Activated CD8-positive, alpha-beta T cell treated with anti-CD3 and anti-CD28 coated beads, Interleukin-2, amount 10 ng/mL, durations not matched to agents 7 days and 5 days (primary cell): ENCODE data around the gene AGBL4. TPM values are rescaled to one million over a fixed set of nuclear protein-coding genes. Genes with fewer than 3 reads are reported as not detected.

Experiments used
- ATAC-seq: fragments of 150-1000 bp; cut with Tn5 transposase; one replicate; pipeline ENCODE4 v1.10.0; 2021; ENCODE audit warnings: moderate library complexity
- CTCF ChIA-PET: fragments of 350-600 bp; sonication (Branson Sonifier 250); formaldehyde crosslinking; loops from one replicate; lab custom pipeline; 2021; ENCODE audit warnings: antibody characterized with exemption; lab: Charles Lee
- POLR2A ChIA-PET: fragments of 350-600 bp; sonication (Branson Sonifier 250); formaldehyde crosslinking; loops from one replicate; lab custom pipeline; 2021; ENCODE audit warnings: antibody characterized with exemption; lab: Charles Lee
- DNase-seq: peaks from one replicate; pipeline ENCODE4 v3.0.0-alpha.2; 2020
- H3K27ac Mint-ChIP-seq: one replicate; pipeline ENCODE4 v1.8.0; 2021; ENCODE audit warnings: mild to moderate bottlenecking, mixed read lengths
- H3K27me3 Mint-ChIP-seq: one replicate; pipeline ENCODE4 v1.8.0; 2021; ENCODE audit warnings: low read depth, mixed read lengths
- H3K36me3 Mint-ChIP-seq: one replicate; pipeline ENCODE4 v1.8.0; 2021; ENCODE audit warnings: low read depth, mixed read lengths
- H3K4me1 Mint-ChIP-seq: one replicate; pipeline ENCODE4 v1.8.0; 2021; ENCODE audit warnings: low read depth, mixed read lengths
- H3K4me3 Mint-ChIP-seq: one replicate; pipeline ENCODE4 v1.8.0; 2021; ENCODE audit warnings: mild to moderate bottlenecking, mixed read lengths
- H3K9me3 Mint-ChIP-seq: one replicate; pipeline ENCODE4 v1.8.0; 2022; ENCODE audit warnings: mixed read lengths; ENCODE audit not compliant: insufficient read depth
- total RNA-seq, 2 experiments: library from RNA; stranded (reverse); gene quantifications; one replicate each; pipeline ENCODE4 v1.2.3, GENCODE V29; 2021

AGBL4 gene
- total RNA-seq, 2 experiments from 2014 or later, result not detected

GRCh38 chr1:48676376-48676775, 1347.4 kb downstream of the AGBL4 start:
- ATAC-seq (no peak), DNase-seq (no peak)
- Mint-ChIP-seq H3K4me1 (no peaks in the 10 kb centered on the region), H3K4me3 (no peak overlapping the region), H3K27ac (no peak overlapping the region), H3K36me3 (no peaks in the 10 kb centered on the region), H3K9me3 (no peaks in the 10 kb centered on the region), H3K27me3 (peaks cover 8% of the 10 kb centered on the region)
- POLR2A ChIA-PET, result no interaction called here
- CTCF ChIA-PET, result interaction anchor here (1.0 to 3.4 kb wide), 9 partner anchors 8 to 194 kb away, joined by 3 to 53 read pairs (median 6); no protein-coding TSS in a partner anchor

- ATAC-seq (no peak), DNase-seq (no peak)
- Mint-ChIP-seq H3K9me3 (no peaks in the 10 kb centered on the region), H3K4me1 (no peaks in the 10 kb centered on the region), H3K4me3 (no peak overlapping the region), H3K27me3 (peaks cover 8% of the 10 kb centered on the region), H3K27ac (no peak overlapping the region), H3K36me3 (no peaks in the 10 kb centered on the region)
- ChIA-PET POLR2A (no interaction called here), CTCF (interaction anchor here (1.0 to 1.8 kb wide), 2 partner anchors 21 to 22 kb away, joined by 3 to 6 read pairs; no protein-coding TSS in a partner anchor)
These were observed 1348.5 kb downstream of the AGBL4 start for GRCh38 chr1:48675251-48675650.

- no peak overlapping the region for H3K27ac Mint-ChIP-seq
- H3K36me3 Mint-ChIP-seq, result no peaks in the 10 kb centered on the region
- H3K4me1 Mint-ChIP-seq, result no peaks in the 10 kb centered on the region
- H3K9me3 Mint-ChIP-seq, result no peaks in the 10 kb centered on the region
- ChIA-PET POLR2A (no interaction called here), CTCF (interaction anchor here (1.6 kb wide), 1 partner anchor 143 kb away, joined by 7 read pairs; no protein-coding TSS in a partner anchor)
- no peak overlapping the region for H3K4me3 Mint-ChIP-seq
- ATAC-seq (no peak), DNase-seq (no peak)
- H3K27me3 Mint-ChIP-seq, result peaks cover 8% of the 10 kb centered on the region
These were observed 1349.1 kb downstream of the AGBL4 start for GRCh38 chr1:48674641-48675040.

DNA sequence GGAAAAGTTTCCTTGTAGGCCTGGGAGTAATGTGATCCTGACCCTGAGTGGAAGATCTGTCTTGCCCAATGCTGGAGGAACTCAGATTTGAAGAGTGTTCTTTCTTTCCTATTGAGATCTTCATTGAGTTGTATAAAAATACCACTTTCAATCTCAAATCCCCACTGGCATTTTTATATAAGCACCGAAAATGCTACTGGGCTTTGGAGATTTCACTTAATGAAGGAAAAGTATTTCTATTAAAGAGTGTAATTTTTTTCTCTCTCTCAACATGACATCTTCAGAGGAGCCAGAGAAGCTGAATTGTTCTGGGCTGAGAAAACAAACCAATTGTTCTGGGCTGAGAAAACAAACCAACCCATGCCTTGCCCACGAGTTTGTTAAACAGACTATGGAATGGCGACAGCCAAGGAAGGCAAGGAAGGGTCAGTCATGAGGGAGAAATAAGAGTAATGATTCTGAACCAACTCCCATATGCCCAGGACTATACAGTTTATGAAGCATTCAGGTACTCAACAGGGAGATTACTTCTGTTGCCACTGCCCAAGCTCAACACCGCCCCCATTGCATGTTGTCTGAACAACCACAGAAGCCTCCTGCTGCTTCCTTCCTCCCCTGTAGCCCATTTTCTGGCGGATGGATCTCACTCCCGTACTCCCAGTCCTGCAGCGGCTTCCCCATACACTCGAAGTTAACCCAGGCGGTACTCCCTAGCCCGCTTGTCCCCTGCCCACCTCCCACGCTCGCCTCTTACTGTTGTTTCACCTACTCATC, 1350.2 kb downstream of the AGBL4 start:
- H3K36me3 Mint-ChIP-seq, result no peaks in the 10 kb centered on the region
- CTCF ChIA-PET, result interaction anchor here (1.6 kb wide), 1 partner anchor 144 kb away, joined by 7 read pairs; no protein-coding TSS in a partner anchor
- H3K4me1 Mint-ChIP-seq, result no peaks in the 10 kb centered on the region
- no peak for DNase-seq
- no peaks in the 10 kb centered on the region for H3K9me3 Mint-ChIP-seq
- POLR2A ChIA-PET, result no interaction called here
- no peak overlapping the region for H3K27ac Mint-ChIP-seq
- peaks cover 13% of the 10 kb centered on the region for H3K27me3 Mint-ChIP-seq
- H3K4me3 Mint-ChIP-seq, result no peak overlapping the region
- ATAC-seq, result no peak

DNA sequence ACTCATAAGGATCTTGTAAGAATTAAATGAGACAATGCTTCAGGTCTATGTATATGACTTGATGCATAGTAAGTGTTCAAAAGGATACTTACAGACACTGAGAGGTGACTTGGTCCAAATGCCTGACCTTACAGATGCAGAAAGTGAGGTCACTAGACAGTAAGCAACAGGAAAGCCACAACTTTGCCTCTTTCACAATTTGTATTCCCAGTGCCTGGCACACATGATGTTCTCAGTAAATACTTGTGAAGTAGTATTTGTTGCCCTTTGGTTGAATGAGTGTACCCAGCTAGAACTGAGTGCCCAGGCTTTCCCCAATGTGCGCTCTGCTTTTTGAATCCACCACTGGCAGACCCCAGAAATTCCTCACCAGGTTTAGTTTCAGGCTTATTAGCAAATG, 1352.2 kb downstream of the AGBL4 start:
- ChIA-PET POLR2A (no interaction called here), CTCF (interaction anchor here (1.5 kb wide), 1 partner anchor 27 kb away, joined by 3 read pairs; no protein-coding TSS in a partner anchor)
- H3K4me3 Mint-ChIP-seq, result no peak overlapping the region
- no peak for DNase-seq
- H3K27ac Mint-ChIP-seq, result no peak overlapping the region
- no peak for ATAC-seq
- no peaks in the 10 kb centered on the region for H3K36me3 Mint-ChIP-seq
- H3K4me1 Mint-ChIP-seq, result no peaks in the 10 kb centered on the region
- peaks cover 15% of the 10 kb centered on the region for H3K27me3 Mint-ChIP-seq
- no peaks in the 10 kb centered on the region for H3K9me3 Mint-ChIP-seq

GRCh38 chr1:48670234-48671020, 1353.3 kb downstream of the AGBL4 start:
- ChIA-PET CTCF (no interaction called here), POLR2A (no interaction called here)
- no peak for DNase-seq
- no peak overlapping the region for H3K27ac Mint-ChIP-seq
- ATAC-seq, result no peak
- no peaks in the 10 kb centered on the region for H3K4me1 Mint-ChIP-seq
- H3K27me3 Mint-ChIP-seq, result peaks cover 14% of the 10 kb centered on the region
- H3K9me3 Mint-ChIP-seq, result no peaks in the 10 kb centered on the region
- H3K4me3 Mint-ChIP-seq, result no peak overlapping the region
- H3K36me3 Mint-ChIP-seq, result no peaks in the 10 kb centered on the region

GRCh38 chr1:48668339-48668738, 1355.4 kb downstream of the AGBL4 start:
- ChIA-PET CTCF (interaction anchor here (0.7 kb wide), 1 partner anchor 9 kb away, joined by 4 read pairs; no protein-coding TSS in a partner anchor), POLR2A (no interaction called here)
- Mint-ChIP-seq H3K4me3 (no peak overlapping the region), H3K27ac (no peak overlapping the region), H3K4me1 (no peaks in the 10 kb centered on the region), H3K36me3 (no peaks in the 10 kb centered on the region), H3K27me3 (peaks cover 16% of the 10 kb centered on the region), H3K9me3 (no peaks in the 10 kb centered on the region)
- ATAC-seq (no peak), DNase-seq (no peak)

DNA sequence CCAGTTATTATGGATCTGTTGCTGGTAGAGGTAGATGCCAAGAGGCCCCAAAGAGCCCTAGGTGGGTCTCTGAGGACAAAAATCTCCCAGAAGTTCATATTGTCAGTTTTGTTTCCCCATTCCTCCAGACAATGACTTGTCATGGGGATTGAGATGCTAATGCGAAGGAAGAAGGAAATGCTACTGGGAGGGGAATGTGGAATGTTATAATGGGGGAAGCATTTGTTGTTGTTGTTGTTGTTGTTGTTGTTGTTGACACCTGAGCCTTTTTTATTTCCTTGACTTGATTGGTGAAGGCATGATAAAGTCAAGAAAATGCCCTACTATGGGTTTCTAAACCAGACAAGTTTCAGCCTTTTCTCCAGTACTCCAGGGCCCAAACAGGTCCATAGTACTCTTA, 1356.0 kb downstream of the AGBL4 start:
- DNase-seq (no peak), ATAC-seq (no peak)
- Mint-ChIP-seq H3K27me3 (peaks cover 16% of the 10 kb centered on the region), H3K4me3 (no peak overlapping the region), H3K27ac (no peak overlapping the region), H3K9me3 (no peaks in the 10 kb centered on the region), H3K36me3 (no peaks in the 10 kb centered on the region), H3K4me1 (no peaks in the 10 kb centered on the region)
- POLR2A ChIA-PET, result no interaction called here
- CTCF ChIA-PET, result no interaction called here

- Mint-ChIP-seq H3K27ac (no peak overlapping the region), H3K36me3 (no peaks in the 10 kb centered on the region), H3K9me3 (no peaks in the 10 kb centered on the region), H3K4me3 (no peak overlapping the region), H3K4me1 (no peaks in the 10 kb centered on the region), H3K27me3 (peaks cover 17% of the 10 kb centered on the region)
- DNase-seq (no peak), ATAC-seq (no peak)
- ChIA-PET CTCF (no interaction called here), POLR2A (no interaction called here)
These were observed 1357.9 kb downstream of the AGBL4 start for GRCh38 chr1:48665708-48666407.

DNA sequence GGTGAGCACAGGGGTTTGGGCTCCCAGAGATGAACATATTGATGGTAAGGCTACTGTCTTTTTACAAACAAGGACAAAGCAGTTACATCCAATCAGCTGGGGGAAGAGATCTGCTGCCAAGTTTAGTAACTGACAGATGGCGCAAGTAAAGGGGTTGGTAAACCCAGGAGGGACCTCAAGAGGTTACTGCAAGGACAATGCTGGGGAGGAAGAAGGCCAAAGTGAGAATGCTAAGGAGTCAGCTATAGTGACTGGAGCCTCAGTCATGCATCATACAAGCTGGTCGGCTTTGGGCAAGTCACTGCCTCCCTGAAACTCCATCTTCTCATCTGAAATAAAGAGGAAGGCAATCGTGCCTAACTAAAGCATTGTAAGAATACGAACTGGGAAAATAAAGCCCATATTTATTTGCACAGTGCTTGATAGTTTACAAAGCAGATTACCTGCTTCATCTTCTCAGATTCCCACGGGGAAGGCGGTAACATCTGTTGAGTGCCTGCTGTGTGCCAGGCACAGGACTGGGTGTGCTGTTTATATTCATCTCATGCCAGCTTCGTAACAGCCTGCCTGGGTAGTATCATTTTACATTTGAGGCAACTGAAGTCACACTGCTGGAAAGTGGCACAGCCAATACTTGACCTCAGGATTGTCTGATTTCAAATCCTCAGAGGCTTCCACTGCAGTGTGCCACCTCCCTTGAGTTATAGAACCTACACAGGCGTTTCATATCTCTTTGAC, 1361.9 kb downstream of the AGBL4 start:
- DNase-seq, result no peak
- Mint-ChIP-seq H3K27me3 (peaks cover 10% of the 10 kb centered on the region), H3K4me1 (peaks cover 6% of the 10 kb centered on the region), H3K9me3 (no peaks in the 10 kb centered on the region), H3K27ac (no peak overlapping the region), H3K36me3 (no peaks in the 10 kb centered on the region), H3K4me3 (no peak overlapping the region)
- CTCF ChIA-PET, result interaction anchor here (2.6 kb wide), 1 partner anchor 15 kb away, joined by 10 read pairs; no protein-coding TSS in a partner anchor
- POLR2A ChIA-PET, result no interaction called here
- no peak for ATAC-seq

GRCh38 chr1:48659801-48660200, 1364.0 kb downstream of the AGBL4 start:
- Mint-ChIP-seq H3K36me3 (no peaks in the 10 kb centered on the region), H3K4me3 (no peak overlapping the region), H3K4me1 (peaks cover 6% of the 10 kb centered on the region), H3K9me3 (no peaks in the 10 kb centered on the region), H3K27me3 (peaks cover 12% of the 10 kb centered on the region), H3K27ac (no peak overlapping the region)
- ATAC-seq, result no peak
- ChIA-PET CTCF (interaction anchor here (0.8 to 1.1 kb wide), 2 partner anchors 18 to 37 kb away, joined by 3 to 4 read pairs; no protein-coding TSS in a partner anchor), POLR2A (no interaction called here)
- no peak for DNase-seq
